GM10266 (cell line): Measurements from ENCODE around the gene ABCB8.
A peak's percentile ranks its signal among the peaks of the same experiment; 100 is the strongest.

Source experiments
- DNase-seq: peaks from one replicate; pipeline ENCODE4 v3.0.0; 2012; ENCODE audit errors: extremely low spot score
- CTCF ChIP-seq: IDR thresholded peaks from 2 replicates; pipeline ENCODE4 v1.5.1; 2012; ENCODE audit warnings: mild to moderate bottlenecking, low read depth; ENCODE audit not compliant: control insufficient read depth, insufficient read depth; ENCODE audit errors: missing control alignments

Gene ABCB8

GRCh38 chr7:151006590-151007300 lies 21.5 kb upstream of the ABCB8 start:
- DNase-seq, result no peak
- TF ChIP-seq CTCF, result no peak

- TF ChIP-seq CTCF, result no peak
- no peak for DNase-seq
These were observed 20.8 kb upstream of the ABCB8 start for GRCh38 chr7:151007469-151007898.

- DNase-seq, result no peak
- no peak for TF ChIP-seq CTCF
These were observed 20.1 kb upstream of the ABCB8 start for GRCh38 chr7:151008143-151008510.

GRCh38 chr7:151008511-151009323 lies 19.5 kb upstream of the ABCB8 start:
- DNase-seq, result peak; percentile 69
- TF ChIP-seq CTCF, result peak; percentile 84

- no peak for DNase-seq
- no peak for TF ChIP-seq CTCF
These were observed 18.8 kb upstream of the ABCB8 start for GRCh38 chr7:151009327-151010036.

GRCh38 chr7:151010037-151010306 lies 18.3 kb upstream of the ABCB8 start:
- no peak for DNase-seq
- no peak for TF ChIP-seq CTCF
